GM18508 (cell line): ENCODE measurements around the gene AK8.

Source experiments
- ATAC-seq: cut with Tn5 transposase; IDR thresholded peaks from one replicate; pipeline ENCODE4 v1.9.1; 2021; ENCODE audit warnings: moderate number of reproducible peaks; ENCODE audit not compliant: insufficient read depth, unreplicated experiment

The AK8 gene

GRCh38 chr9:132804576-132805295 is 73.3 kb downstream of the AK8 start:
- ATAC-seq: no peak

- no peak for ATAC-seq
These were observed 75.8 kb downstream of the AK8 start for GRCh38 chr9:132802121-132802795.

- no peak for ATAC-seq
These were observed 76.4 kb downstream of the AK8 start for GRCh38 chr9:132801659-132802058.

- ATAC-seq: no peak
These were observed 77.9 kb downstream of the AK8 start for GRCh38 chr9:132800038-132800648.

GRCh38 chr9:132798817-132799790 is 79.0 kb downstream of the AK8 start:
- no peak for ATAC-seq

- no peak for ATAC-seq
These were observed 80.0 kb downstream of the AK8 start for GRCh38 chr9:132797861-132798659.

GRCh38 chr9:132795511-132796303 is 82.4 kb downstream of the AK8 start:
- ATAC-seq: no peak

GRCh38 chr9:132794730-132795380 is 83.2 kb downstream of the AK8 start:
- no peak for ATAC-seq

GRCh38 chr9:132793606-132794580 is 84.2 kb downstream of the AK8 start:
- no peak for ATAC-seq

- ATAC-seq: no peak
These were observed 85.5 kb downstream of the AK8 start for GRCh38 chr9:132792547-132792946.

GRCh38 chr9:132791699-132792240 is 86.3 kb downstream of the AK8 start:
- no peak for ATAC-seq

GRCh38 chr9:132789719-132790118 is 88.4 kb downstream of the AK8 start:
- ATAC-seq: no peak

GRCh38 chr9:132788378-132788777 is 89.7 kb downstream of the AK8 start:
- ATAC-seq: no peak

GRCh38 chr9:132787748-132788159 is 90.3 kb downstream of the AK8 start:
- no peak for ATAC-seq

GRCh38 chr9:132784286-132784830 is 93.7 kb downstream of the AK8 start:
- ATAC-seq: no peak

- ATAC-seq: no peak
These were observed 95.1 kb downstream of the AK8 start for GRCh38 chr9:132783006-132783405.

- ATAC-seq: no peak
These were observed 96.0 kb downstream of the AK8 start for GRCh38 chr9:132782037-132782436.
